Measurements from ENCODE around the gene HECW1.
A peak's percentile ranks its signal among the peaks of the same experiment; 100 is the strongest.

The HECW1 gene

DNA sequence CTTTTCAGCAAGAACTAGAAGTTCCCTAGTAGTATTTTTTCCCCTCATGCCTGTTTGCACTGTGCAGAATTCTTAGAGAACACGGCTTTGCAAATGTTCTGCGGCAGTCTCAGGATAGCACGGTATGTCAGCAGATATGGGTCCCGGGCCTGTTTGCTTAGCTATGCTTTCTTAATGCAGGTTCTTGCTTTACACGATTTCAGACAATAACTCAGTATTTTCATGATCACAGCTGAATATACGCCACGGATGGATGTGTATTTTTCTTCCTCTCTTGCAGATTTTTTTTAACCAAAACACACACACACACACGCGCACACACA lies 137.3 kb downstream of the HECW1 start:
- H3K4me3 Mint-ChIP-seq: no peak overlapping the region
- H3K27ac Mint-ChIP-seq: no peak overlapping the region
- no peak for DNase-seq
- no peaks in the 10 kb centered on the region for H3K4me1 Mint-ChIP-seq
- ATAC-seq (replicated peaks): no peak
- no peaks in the 10 kb centered on the region for H3K9me3 Mint-ChIP-seq
- H3K36me3 Mint-ChIP-seq: peaks cover 0 to 2% of the 10 kb centered on the region in 2 donors
- peaks cover 8 to 21% of the 10 kb centered on the region in 2 donors for H3K27me3 Mint-ChIP-seq

DNA sequence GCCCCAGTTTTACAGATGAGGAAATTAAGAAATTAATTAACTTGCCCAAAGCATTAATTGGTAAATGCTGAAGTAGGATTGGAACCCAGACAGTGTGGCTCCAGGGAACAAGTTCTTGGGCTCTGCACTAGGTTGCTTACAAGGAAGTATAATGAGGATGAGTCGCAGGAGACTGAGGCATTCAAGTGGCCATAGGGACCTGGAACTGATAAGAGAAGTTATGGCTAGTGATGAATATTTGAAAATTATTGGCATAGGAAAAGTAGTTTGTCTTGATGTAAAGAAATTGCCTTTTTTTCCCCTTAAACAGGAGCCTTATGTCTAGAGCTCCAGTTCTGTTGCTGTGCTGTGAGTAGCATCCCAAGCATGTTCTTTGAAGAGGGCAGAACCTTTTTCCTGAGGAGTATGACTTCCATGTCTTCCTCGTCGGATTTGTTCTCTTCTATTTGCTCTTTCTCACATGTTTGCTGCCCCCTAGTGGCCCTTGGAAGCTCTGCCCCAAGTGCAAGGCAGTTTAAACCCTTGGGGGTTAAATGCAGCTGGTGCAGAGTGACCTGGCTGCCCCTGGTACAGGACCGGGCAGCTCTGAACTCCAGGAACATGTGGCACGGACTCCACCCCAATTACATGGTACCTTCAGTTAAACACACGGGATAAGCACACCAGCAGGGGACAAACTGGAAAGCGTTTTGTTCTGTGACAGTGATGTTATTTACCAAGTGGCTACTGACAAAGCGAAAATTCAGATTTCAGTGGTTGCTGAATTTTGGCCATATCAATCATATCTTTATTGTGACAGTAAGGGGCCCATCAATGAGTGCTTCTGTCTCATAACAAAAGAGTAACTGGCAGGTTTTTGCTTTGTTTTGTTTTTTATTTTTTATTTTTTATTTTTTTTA lies 148.8 kb downstream of the HECW1 start:
- Mint-ChIP-seq H3K9me3 (no peaks in the 10 kb centered on the region), H3K36me3 (no peaks in the 10 kb centered on the region), H3K4me1 (no peaks in the 10 kb centered on the region), H3K4me3 (no peak overlapping the region), H3K27me3 (peaks cover 3 to 27% of the 10 kb centered on the region in 2 donors), H3K27ac (no peak overlapping the region)
- DNase-seq (peak; percentile 55), ATAC-seq (replicated peaks) (peak; percentile 77 to 84)

DNA sequence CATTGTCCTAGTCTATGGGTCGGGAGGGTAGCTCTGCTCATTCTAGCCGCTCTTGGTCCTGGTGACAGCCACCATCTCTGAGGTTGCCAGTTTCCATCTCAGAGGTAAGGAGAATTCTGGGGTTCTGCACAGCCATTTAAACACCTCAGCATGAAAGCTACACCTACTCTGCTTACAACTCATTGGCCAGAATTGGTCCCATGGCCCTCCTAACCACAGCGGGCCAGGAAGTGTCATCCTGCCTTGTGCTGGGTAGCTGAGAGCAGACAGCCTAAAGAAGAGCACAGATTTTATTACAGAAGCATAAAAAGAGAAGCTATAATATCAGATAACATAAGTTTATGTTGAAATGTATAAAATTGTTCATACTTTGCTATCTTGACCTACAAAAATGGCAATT lies 152.7 kb downstream of the HECW1 start:
- no peak for ATAC-seq (replicated peaks)
- Mint-ChIP-seq H3K27me3 (peaks cover 15 to 31% of the 10 kb centered on the region in 2 donors), H3K4me1 (no peaks in the 10 kb centered on the region)

DNA sequence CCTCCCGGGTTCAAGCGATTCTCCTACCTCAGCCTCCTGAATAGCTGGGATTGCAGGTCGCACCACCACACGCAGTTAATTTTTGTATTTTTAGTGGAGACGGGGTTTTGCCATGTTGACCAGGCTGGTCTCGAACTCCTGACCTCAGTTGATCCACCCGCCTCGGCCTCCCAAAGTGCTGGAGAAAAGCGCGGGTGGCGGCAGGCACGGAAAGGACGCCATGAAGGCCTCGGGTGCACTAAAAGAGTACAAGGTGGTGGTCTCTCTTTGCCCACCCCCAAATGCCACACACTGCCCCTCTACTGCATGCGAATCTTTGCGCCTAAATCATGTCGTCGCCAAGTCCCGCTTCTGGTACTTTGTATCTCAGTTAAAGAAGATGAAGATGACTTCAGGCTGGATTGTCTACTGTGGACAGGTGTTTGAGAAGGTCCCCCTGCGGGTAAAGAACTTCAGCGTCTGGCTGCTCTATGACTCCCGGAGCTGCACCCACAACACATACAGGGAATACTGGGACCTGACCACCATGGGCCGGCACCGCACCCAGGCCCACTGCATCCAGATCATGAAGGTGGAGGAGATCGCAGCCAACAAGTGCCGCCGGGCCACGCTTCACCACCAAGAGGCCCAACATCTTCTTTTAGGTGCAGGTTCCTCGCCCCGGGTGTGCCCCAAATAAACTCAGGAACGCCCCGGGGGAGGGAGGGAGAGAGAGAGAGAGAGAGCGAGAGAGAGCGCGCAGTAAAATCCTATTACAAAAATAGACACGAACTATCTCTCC lies 161.7 kb downstream of the HECW1 start:
- DNase-seq (no peak), ATAC-seq (replicated peaks) (no peak)
- Mint-ChIP-seq H3K36me3 (no peaks in the 10 kb centered on the region), H3K27me3 (peaks cover 25 to 32% of the 10 kb centered on the region in 2 donors), H3K9me3 (peaks cover 2 to 9% of the 10 kb centered on the region in 2 donors), H3K27ac (no peak overlapping the region), H3K4me3 (no peak overlapping the region), H3K4me1 (no peaks in the 10 kb centered on the region)

More for the DNA sequence above, 152.7 kb downstream of the HECW1 start:
- Mint-ChIP-seq H3K4me3 (no peak overlapping the region), H3K27ac (no peak overlapping the region), H3K36me3 (no peaks in the 10 kb centered on the region), H3K9me3 (no peaks in the 10 kb centered on the region)
- no peak for DNase-seq

DNA sequence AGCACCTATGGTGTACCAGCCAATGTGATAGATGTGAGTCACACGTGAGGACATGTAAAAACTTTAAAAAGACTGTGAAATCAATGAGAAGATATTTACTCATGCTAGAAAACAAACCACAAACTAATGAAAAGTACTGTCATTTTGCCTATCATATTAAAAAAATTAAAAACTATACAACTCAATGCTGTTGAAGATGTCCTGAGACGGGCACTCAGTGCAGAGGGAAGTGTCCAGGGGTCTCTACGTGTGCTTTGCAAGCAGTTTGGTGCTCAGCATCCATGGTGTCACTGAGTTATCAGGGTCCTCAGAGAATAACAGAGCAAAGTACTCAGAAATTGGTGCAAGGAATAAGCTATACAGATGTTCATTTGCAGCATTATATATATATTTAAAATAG lies 162.3 kb downstream of the HECW1 start:
- DNase-seq: no peak
- H3K27me3 Mint-ChIP-seq: peaks cover 23 to 29% of the 10 kb centered on the region in 2 donors
- ATAC-seq (replicated peaks): no peak
- H3K27ac Mint-ChIP-seq: no peak overlapping the region
- H3K36me3 Mint-ChIP-seq: no peaks in the 10 kb centered on the region
- H3K4me3 Mint-ChIP-seq: no peak overlapping the region
- H3K4me1 Mint-ChIP-seq: no peaks in the 10 kb centered on the region
- H3K9me3 Mint-ChIP-seq: peaks cover 2 to 9% of the 10 kb centered on the region in 2 donors

DNA sequence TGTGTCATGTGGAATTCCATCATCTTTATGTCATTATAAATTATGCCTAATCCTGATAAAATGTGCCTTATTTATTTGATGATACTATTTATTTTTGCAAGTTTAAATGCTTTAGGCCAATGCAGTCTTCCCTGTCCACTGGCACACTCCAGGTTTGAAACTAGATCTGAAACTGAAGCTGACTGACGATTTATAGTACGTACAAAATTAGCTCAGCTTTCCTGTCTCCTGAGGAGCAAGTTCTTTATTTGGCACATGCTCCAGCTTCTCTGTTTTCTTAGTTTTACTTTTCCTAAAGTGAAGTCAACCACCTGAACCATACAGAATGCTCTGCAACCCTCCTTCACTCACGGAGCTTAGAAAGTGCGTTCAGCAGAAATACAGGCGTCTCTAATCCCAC lies 164.1 kb downstream of the HECW1 start:
- H3K27ac Mint-ChIP-seq: no peak overlapping the region
- H3K4me3 Mint-ChIP-seq: no peak overlapping the region

DNA sequence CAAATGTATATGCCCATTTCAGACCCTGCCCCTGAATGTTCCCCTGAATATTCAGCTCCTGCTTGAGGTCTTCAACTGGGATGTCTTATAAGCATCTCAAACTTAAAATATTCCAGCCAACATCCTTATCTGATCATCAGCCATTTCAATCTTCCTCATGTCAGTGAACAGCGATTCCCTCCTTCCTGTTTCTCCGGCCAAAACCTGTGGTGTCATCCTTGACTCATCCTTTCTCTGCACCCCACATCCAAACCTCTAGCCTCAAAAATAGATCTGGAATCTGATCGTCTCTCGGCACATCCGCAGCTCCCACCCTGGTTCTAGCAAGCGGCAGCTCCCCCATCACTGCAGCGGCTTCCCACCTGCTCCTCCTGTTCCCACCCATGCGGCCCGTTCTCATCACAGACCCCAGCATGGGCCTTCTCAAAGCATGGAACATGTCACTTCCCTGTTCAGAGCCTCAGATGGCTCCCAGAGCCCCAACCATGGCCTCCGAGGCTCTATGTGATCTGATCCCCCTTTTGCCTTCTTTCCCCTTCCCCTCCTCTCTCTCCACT lies 165.7 kb downstream of the HECW1 start:
- ATAC-seq (replicated peaks) (no peak), DNase-seq (no peak)
- Mint-ChIP-seq H3K4me3 (no peak overlapping the region), H3K4me1 (no peaks in the 10 kb centered on the region), H3K36me3 (no peaks in the 10 kb centered on the region), H3K27me3 (peaks cover 12 to 18% of the 10 kb centered on the region in 2 donors), H3K9me3 (no peaks in the 10 kb centered on the region), H3K27ac (no peak overlapping the region)

More for the DNA sequence above, 164.1 kb downstream of the HECW1 start:
- peaks cover 0 to 6% of the 10 kb centered on the region in 2 donors for H3K9me3 Mint-ChIP-seq
- H3K27me3 Mint-ChIP-seq: peaks cover 17 to 21% of the 10 kb centered on the region in 2 donors
- no peak for DNase-seq
- no peaks in the 10 kb centered on the region for H3K36me3 Mint-ChIP-seq
- H3K4me1 Mint-ChIP-seq: no peaks in the 10 kb centered on the region
- ATAC-seq (replicated peaks): no peak

DNA sequence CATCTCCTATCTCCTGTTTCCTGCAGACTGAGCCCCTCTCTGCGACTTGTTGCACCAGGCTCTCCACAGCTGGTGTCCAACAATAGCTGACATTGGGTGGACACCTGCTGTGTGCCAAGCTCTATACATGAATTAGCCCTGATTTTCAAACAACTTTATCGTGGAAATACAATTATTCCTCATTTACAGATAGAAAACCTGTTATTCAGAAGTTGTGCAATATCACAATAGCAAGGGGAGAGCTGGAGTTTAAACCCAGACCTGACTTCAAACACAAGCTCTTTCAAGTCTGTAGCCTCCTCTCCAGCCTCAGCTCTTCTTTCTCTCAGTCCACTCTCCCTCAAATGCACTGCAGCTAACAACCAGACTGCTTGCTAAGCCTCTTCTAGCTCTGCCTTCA lies 168.8 kb downstream of the HECW1 start:
- Mint-ChIP-seq H3K27me3 (peaks cover 12 to 18% of the 10 kb centered on the region in 2 donors), H3K36me3 (peaks cover 0 to 2% of the 10 kb centered on the region in 2 donors), H3K27ac (no peak overlapping the region), H3K9me3 (peaks cover 0 to 3% of the 10 kb centered on the region in 2 donors), H3K4me1 (no peaks in the 10 kb centered on the region), H3K4me3 (no peak overlapping the region)
- no peak for ATAC-seq (replicated peaks)
- no peak for DNase-seq

DNA sequence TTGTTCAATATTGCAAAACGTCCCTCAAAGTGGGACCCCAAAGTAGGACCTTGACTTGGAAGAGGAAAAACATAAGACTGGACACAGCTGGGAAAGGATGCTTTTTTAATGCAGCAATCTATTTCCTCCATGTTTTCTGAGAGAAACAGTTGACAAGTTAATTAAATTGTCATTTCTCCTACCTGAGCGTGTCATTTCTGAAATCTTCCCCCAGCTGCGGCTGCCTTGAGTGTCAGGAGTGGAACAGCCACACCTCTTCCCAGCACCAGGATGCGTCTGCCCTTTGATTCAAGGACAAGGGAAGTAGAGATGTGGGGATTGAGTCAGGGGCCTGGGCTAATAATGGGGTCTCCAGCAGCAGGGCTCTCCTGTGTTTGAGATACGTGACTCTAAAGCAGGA lies 171.3 kb downstream of the HECW1 start:
- DNase-seq: no peak
- H3K36me3 Mint-ChIP-seq: peaks cover 0 to 2% of the 10 kb centered on the region in 2 donors
- no peak for ATAC-seq (replicated peaks)
- H3K4me1 Mint-ChIP-seq: no peaks in the 10 kb centered on the region
- H3K27me3 Mint-ChIP-seq: peaks cover 7 to 9% of the 10 kb centered on the region in 2 donors
- H3K9me3 Mint-ChIP-seq: peaks cover 0 to 3% of the 10 kb centered on the region in 2 donors
- no peak overlapping the region for H3K27ac Mint-ChIP-seq
- no peak overlapping the region for H3K4me3 Mint-ChIP-seq

DNA sequence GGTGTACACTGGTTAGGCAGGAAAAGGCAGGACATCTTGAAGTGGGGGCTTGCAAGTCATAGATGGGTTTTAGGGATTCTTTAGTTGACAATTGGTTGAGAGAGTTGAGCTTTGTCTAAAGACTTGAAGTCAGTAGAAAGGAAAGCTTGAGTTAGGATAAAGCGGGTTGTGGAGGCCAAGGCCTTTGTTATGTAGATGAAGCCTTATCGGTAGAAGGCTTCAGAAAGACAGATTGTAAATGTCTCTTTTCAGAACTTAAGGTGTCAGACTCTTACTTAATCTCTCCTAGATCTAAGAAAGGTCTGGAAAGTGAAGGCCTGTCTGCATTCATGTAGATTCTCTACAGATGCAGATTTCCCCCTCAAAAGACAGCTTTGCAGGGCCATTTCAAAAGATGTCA lies 177.4 kb downstream of the HECW1 start:
- Mint-ChIP-seq H3K27ac (no peak overlapping the region), H3K36me3 (peaks cover 0 to 5% of the 10 kb centered on the region in 2 donors), H3K4me1 (no peaks in the 10 kb centered on the region), H3K9me3 (peaks cover 3 to 8% of the 10 kb centered on the region in 2 donors), H3K27me3 (peaks cover 13 to 14% of the 10 kb centered on the region in 2 donors), H3K4me3 (no peak overlapping the region)
- DNase-seq: no peak
- ATAC-seq (replicated peaks): no peak

DNA sequence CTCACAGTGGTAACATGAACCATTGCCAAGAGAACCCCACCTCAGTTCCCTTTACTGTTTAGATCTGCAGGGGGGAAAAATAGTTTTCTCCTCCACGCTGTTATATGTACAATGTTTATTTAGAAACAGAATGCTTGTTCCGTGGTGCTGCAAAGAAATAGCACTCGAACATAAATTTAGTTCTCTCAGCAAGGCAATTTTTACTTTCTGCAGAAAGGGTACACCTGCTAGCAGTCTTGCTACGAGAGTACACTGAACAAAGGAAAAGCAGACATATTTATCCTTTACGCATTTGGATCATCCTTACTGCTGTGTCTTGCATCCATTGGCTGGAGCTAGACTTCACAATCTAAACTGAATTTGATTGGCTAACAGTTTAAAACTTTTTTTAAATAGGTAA lies 178.5 kb downstream of the HECW1 start:
- Mint-ChIP-seq H3K4me1 (no peaks in the 10 kb centered on the region), H3K36me3 (peaks cover 0 to 4% of the 10 kb centered on the region in 2 donors), H3K27me3 (peaks cover 18% of the 10 kb centered on the region in 2 donors), H3K4me3 (no peak overlapping the region), H3K9me3 (peaks cover 3 to 6% of the 10 kb centered on the region in 2 donors), H3K27ac (no peak overlapping the region)
- DNase-seq (no peak), ATAC-seq (replicated peaks) (no peak)

DNA sequence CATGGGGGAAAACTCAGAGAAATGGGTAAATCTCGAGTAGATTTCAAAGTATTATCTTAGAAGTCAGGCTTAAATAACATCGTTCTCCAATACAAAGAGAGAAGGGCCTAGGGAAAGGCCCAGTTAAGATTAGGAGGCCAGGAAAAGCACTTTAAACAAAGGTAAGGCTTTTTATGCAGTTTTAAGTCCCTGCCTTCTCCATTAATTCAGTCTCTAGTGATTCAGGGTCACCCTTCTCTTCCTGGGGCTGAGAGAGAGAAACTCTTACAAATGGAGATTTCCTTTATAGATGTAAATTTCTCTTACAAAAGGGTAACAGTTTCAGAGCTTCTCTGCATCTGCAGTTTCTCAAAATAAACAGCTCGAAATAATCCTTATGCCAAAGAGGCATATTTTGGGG lies 179.3 kb downstream of the HECW1 start:
- Mint-ChIP-seq H3K27me3 (peaks cover 18 to 23% of the 10 kb centered on the region in 2 donors), H3K36me3 (peaks cover 0 to 3% of the 10 kb centered on the region in 2 donors), H3K27ac (no peak overlapping the region), H3K4me3 (no peak overlapping the region), H3K9me3 (peaks cover 3 to 5% of the 10 kb centered on the region in 2 donors), H3K4me1 (no peaks in the 10 kb centered on the region)
- no peak for DNase-seq
- no peak for ATAC-seq (replicated peaks)

DNA sequence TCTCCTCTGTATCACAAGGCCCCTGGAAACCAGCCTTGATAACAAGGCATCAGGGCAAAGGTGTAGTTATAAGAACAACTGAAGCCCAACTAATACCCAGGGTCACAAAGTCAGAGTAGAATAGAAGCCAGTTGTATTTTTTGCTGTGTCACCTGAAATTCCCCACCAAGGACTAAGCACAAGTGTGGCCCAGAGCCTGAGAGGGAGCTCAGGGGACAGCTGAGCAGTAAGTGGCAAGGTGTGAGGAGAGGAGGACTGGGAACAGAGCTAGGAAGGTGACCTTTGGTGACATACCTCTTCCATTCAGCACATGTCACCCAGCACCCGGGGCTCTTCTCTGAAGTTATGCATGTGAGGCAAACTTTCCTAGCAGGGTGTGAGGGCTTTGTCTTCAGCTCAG lies 179.9 kb downstream of the HECW1 start:
- ATAC-seq (replicated peaks): no peak
- Mint-ChIP-seq H3K27me3 (peaks cover 16 to 18% of the 10 kb centered on the region in 2 donors), H3K4me1 (no peaks in the 10 kb centered on the region), H3K4me3 (no peak overlapping the region), H3K27ac (no peak overlapping the region), H3K9me3 (peaks cover 3 to 5% of the 10 kb centered on the region in 2 donors), H3K36me3 (peaks cover 0 to 3% of the 10 kb centered on the region in 2 donors)
- no peak for DNase-seq

DNA sequence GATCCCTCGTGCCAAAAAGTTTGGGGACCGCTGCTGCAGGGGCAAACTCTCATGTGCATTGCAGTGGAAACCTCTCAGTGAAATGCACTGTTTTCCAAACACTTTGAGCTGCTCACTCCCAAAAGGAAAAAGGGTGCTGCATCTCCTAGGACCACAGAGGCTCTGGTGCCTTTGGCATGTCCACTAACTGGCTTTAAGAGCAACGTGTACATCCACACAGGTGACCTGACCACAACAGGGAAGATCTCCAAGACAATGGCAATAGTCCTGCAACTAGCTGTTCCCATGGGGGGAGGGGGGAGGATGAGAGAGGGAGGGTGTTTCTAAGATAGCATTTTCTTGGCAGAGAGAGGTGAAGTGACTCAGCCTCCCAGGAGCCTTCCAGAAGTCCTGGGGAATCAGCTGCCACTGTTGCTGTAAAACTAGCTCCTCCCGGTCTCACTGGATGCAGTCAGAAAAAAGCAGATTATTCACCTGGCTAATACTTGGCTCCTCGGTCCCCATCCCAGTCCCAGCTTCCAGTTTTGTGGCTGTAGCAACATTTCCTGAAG lies 181.7 kb downstream of the HECW1 start:
- DNase-seq: no peak
- ATAC-seq (replicated peaks): no peak
- H3K4me1 Mint-ChIP-seq: no peaks in the 10 kb centered on the region
- H3K4me3 Mint-ChIP-seq: no peak overlapping the region
- peaks cover 3 to 5% of the 10 kb centered on the region in 2 donors for H3K9me3 Mint-ChIP-seq
- no peak overlapping the region for H3K27ac Mint-ChIP-seq
- peaks cover 18 to 19% of the 10 kb centered on the region in 2 donors for H3K27me3 Mint-ChIP-seq
- peaks cover 0 to 3% of the 10 kb centered on the region in 2 donors for H3K36me3 Mint-ChIP-seq

All from stimulated activated naive B cell treated with anti-CD40 and anti-IgM and Interleukin-4, amounts not matched to agents 10 μg/mL and 1 μg/mL and 100 μg/mL, for 72 hours (primary cell).